Right renal cortex interstitium (tissue), 3 donors: ENCODE measurements around the gene EP400. TPM values are rescaled to one million over a fixed set of nuclear protein-coding genes. Genes with fewer than 3 reads are reported as not detected.

Experiments
- DNase-seq, 3 donors: peaks; one replicate each; pipeline ENCODE4 v3.0.0-alpha.2; 2013; ENCODE audit warnings: low read depth in 3 of 3, low spot score in 2 of 3
- polyA plus RNA-seq, 3 donors: library from polyadenylated mRNA; unstranded; fragments of 120-200 nt; gene quantifications; one replicate each; pipeline ENCODE4 v1.2.1, GENCODE V29; 2013; ENCODE audit not compliant: insufficient read length in 3 of 3

The EP400 gene
- polyA plus RNA-seq, 3 donors: 29.2 to 31.6 (median 30.8) TPM

GRCh38 chr12:131911028-131911650 lies 38.6 kb upstream of the EP400 start:
- no peak for DNase-seq

GRCh38 chr12:131911851-131912477 lies 37.8 kb upstream of the EP400 start:
- DNase-seq: no peak

GRCh38 chr12:131912518-131913274 lies 37.0 kb upstream of the EP400 start:
- no peak for DNase-seq

- no peak for DNase-seq
These were observed 36.1 kb upstream of the EP400 start for GRCh38 chr12:131913666-131914065.

- no peak for DNase-seq
These were observed 35.5 kb upstream of the EP400 start for GRCh38 chr12:131914179-131914702.

GRCh38 chr12:131915000-131915689 lies 34.6 kb upstream of the EP400 start:
- DNase-seq: no peak

GRCh38 chr12:131915823-131916222 lies 33.9 kb upstream of the EP400 start:
- no peak for DNase-seq

- DNase-seq: no peak
These were observed 33.2 kb upstream of the EP400 start for GRCh38 chr12:131916306-131917138.

- DNase-seq: no peak
These were observed 32.5 kb upstream of the EP400 start for GRCh38 chr12:131917139-131917710.

- no peak for DNase-seq
These were observed 31.9 kb upstream of the EP400 start for GRCh38 chr12:131917711-131918306.

GRCh38 chr12:131918311-131919050 lies 31.3 kb upstream of the EP400 start:
- no peak for DNase-seq

GRCh38 chr12:131919051-131919347 lies 30.7 kb upstream of the EP400 start:
- DNase-seq: no peak

- DNase-seq: no peak
These were observed 30.2 kb upstream of the EP400 start for GRCh38 chr12:131919366-131920156.

GRCh38 chr12:131920157-131920508 lies 29.6 kb upstream of the EP400 start:
- no peak for DNase-seq

GRCh38 chr12:131920902-131921840 lies 28.6 kb upstream of the EP400 start:
- DNase-seq: no peak

- no peak for DNase-seq
These were observed 27.6 kb upstream of the EP400 start for GRCh38 chr12:131921866-131922769.
